WI38 (cell line): ENCODE measurements around the gene CDC42BPA.

ENCODE experiments used
- H3K4me3 ChIP-seq: 2 replicates; pipeline ENCODE4 v1.5.1; 2011; ENCODE audit warnings: low read depth, mild to moderate bottlenecking, control low read depth, low read length
- CTCF ChIP-seq: IDR thresholded peaks from 2 replicates; pipeline ENCODE4 v1.5.1; 2012; ENCODE audit warnings: low read depth, mild to moderate bottlenecking, control low read depth, low read length

The CDC42BPA gene

GRCh38 chr1:226964068-226964425 is 354.2 kb downstream of the CDC42BPA start:
- no peak overlapping the region for H3K4me3 ChIP-seq
- no peak for TF ChIP-seq CTCF

- no peak for TF ChIP-seq CTCF
Observed at GRCh38 chr1:226962421-226963391, 355.6 kb downstream of the CDC42BPA start.

GRCh38 chr1:226960944-226961765 is 357.1 kb downstream of the CDC42BPA start:
- no peak overlapping the region for H3K4me3 ChIP-seq
- no peak for TF ChIP-seq CTCF

More at GRCh38 chr1:226962421-226963391, 355.6 kb downstream of the CDC42BPA start:
- no peak overlapping the region for H3K4me3 ChIP-seq

- TF ChIP-seq CTCF, result no peak
- no peak overlapping the region for H3K4me3 ChIP-seq
Observed at GRCh38 chr1:226960256-226960655, 358.0 kb downstream of the CDC42BPA start.

GRCh38 chr1:226958300-226958699 is 360.0 kb downstream of the CDC42BPA start:
- H3K4me3 ChIP-seq, result no peak overlapping the region
- no peak for TF ChIP-seq CTCF

- no peak overlapping the region for H3K4me3 ChIP-seq
- no peak for TF ChIP-seq CTCF
Observed at GRCh38 chr1:226957714-226958113, 360.6 kb downstream of the CDC42BPA start.
